CD14-positive monocyte (primary cell): ENCODE data around the gene BATF3. TPM values are rescaled to one million over a fixed set of nuclear protein-coding genes. Genes with fewer than 3 reads are reported as not detected.
A peak's percentile ranks its signal among the peaks of the same experiment; 100 is the strongest.

Experiments used
- DNase-seq, 3 donors: peaks; one replicate each; pipeline ENCODE4 v3.0.0-alpha.2; 2011 to 2022
- H2AFZ ChIP-seq: 2 replicates; pipeline ENCODE4 v1.6.0; 2012; ENCODE audit warnings: mild to moderate bottlenecking, low read depth, low read length, inconsistent platforms; ENCODE audit not compliant: insufficient read depth, poor library complexity, severe bottlenecking
- H3K27ac ChIP-seq, 2 donors: 1 replicate in 1 of 2; 2 replicates in 1 of 2; pipeline ENCODE4 v1.5.1; 2012 to 2013; ENCODE audit warnings: low read length in 2 of 2, control low read depth in 1 of 2, inconsistent platforms in 1 of 2, low read depth in 1 of 2, mild to moderate bottlenecking in 1 of 2
- H3K27me3 ChIP-seq, 2 donors: one replicate each; pipeline versions ENCODE4 v1.6.0 to v1.6.1; 2011 to 2013; ENCODE audit warnings: low read length in 2 of 2; ENCODE audit not compliant: control insufficient read depth in 2 of 2, insufficient read depth in 2 of 2
- H3K36me3 ChIP-seq, 2 donors: replicated peaks in 1 of 2; 1 replicate in 1 of 2; 2 replicates in 1 of 2; pipeline versions ENCODE4 v1.5.1 to v1.6.1; 2012 to 2013; ENCODE audit warnings: low read length in 2 of 2, control low read depth in 1 of 2, inconsistent platforms in 1 of 2, mild to moderate bottlenecking in 1 of 2; ENCODE audit not compliant: insufficient read depth in 2 of 2, control insufficient read depth in 1 of 2
- H3K4me1 ChIP-seq, 2 donors: 1 replicate in 1 of 2; 2 replicates in 1 of 2; pipeline versions ENCODE4 v1.5.1 to v1.6.1; 2012 to 2013; ENCODE audit warnings: low read length in 2 of 2, control low read depth in 1 of 2, inconsistent platforms in 1 of 2, mild to moderate bottlenecking in 1 of 2, moderate library complexity in 1 of 2; ENCODE audit not compliant: insufficient read depth in 2 of 2, control insufficient read depth in 1 of 2
- H3K4me2 ChIP-seq: replicated peaks from 2 replicates; pipeline ENCODE3; 2012; ENCODE audit warnings: low read length, moderate library complexity, mild to moderate bottlenecking; ENCODE audit not compliant: poor library complexity, severe bottlenecking; ENCODE audit errors: extremely low read depth
- H3K4me3 ChIP-seq, 3 experiments: fragments of 200-600 bp in 1 of 3; sonication (generic) in 1 of 3; replicated peaks in 1 of 3; 1 replicate in 2 of 3; 2 replicates in 1 of 3; pipeline ENCODE4 v1.5.1; 2011 to 2013; ENCODE audit warnings: low read length in 3 of 3, mild to moderate bottlenecking in 3 of 3, control low read depth in 2 of 3, low read depth in 2 of 3, inconsistent platforms in 1 of 3, moderate library complexity in 1 of 3
- H3K79me2 ChIP-seq: 2 replicates; pipeline ENCODE4 v1.6.0; 2012; ENCODE audit warnings: mild to moderate bottlenecking, control low read depth, inconsistent platforms, low read length, moderate library complexity; ENCODE audit not compliant: insufficient read depth
- H3K9ac ChIP-seq: 2 replicates; pipeline ENCODE4 v1.6.0; 2017; ENCODE audit warnings: low read length, mild to moderate bottlenecking; ENCODE audit not compliant: insufficient read depth, poor library complexity, severe bottlenecking
- H3K9me3 ChIP-seq, 2 donors: replicated peaks in 1 of 2; 1 replicate in 1 of 2; 2 replicates in 1 of 2; pipeline versions ENCODE4 v1.5.1 to v1.6.1; 2012 to 2013; ENCODE audit warnings: low read length in 2 of 2, control low read depth in 1 of 2; ENCODE audit not compliant: control insufficient read depth in 1 of 2, insufficient read depth in 1 of 2
- H4K20me1 ChIP-seq: 2 replicates; pipeline ENCODE4 v1.6.0; 2012; ENCODE audit warnings: mild to moderate bottlenecking, low read length, control low read depth, moderate library complexity; ENCODE audit not compliant: insufficient read depth
- H3K27ac Mint-ChIP-seq, 7 donors: one replicate each; pipeline ENCODE4 v1.8.0; 2020; ENCODE audit warnings: mild to moderate bottlenecking in 7 of 7, mixed read lengths in 7 of 7, moderate library complexity in 6 of 7, inconsistent platforms in 2 of 7
- H3K27me3 Mint-ChIP-seq, 3 donors: one replicate each; pipeline ENCODE4 v1.8.0; 2021 to 2022; ENCODE audit warnings: low read depth in 3 of 3, mild to moderate bottlenecking in 3 of 3, mixed read lengths in 3 of 3, moderate library complexity in 3 of 3, inconsistent platforms in 1 of 3
- H3K36me3 Mint-ChIP-seq, 2 donors: one replicate each; pipeline ENCODE4 v1.8.0; 2020; ENCODE audit warnings: mixed read lengths in 2 of 2, inconsistent platforms in 1 of 2, mild to moderate bottlenecking in 1 of 2
- H3K4me1 Mint-ChIP-seq: one replicate; pipeline ENCODE4 v1.8.0; 2020; ENCODE audit warnings: mild to moderate bottlenecking, mixed read lengths
- H3K4me3 Mint-ChIP-seq, 2 donors: one replicate each; pipeline ENCODE4 v1.8.0; 2020; ENCODE audit warnings: mild to moderate bottlenecking in 2 of 2, mixed read lengths in 2 of 2, moderate library complexity in 1 of 2
- H3K9me3 Mint-ChIP-seq, 7 donors: one replicate each; pipeline ENCODE4 v1.8.0; 2020 to 2022; ENCODE audit warnings: mixed read lengths in 7 of 7, mild to moderate bottlenecking in 6 of 7, moderate library complexity in 6 of 7, inconsistent platforms in 2 of 7
- CTCF ChIP-seq: fragments of 200-600 bp; IDR thresholded peaks from one replicate; pipeline ENCODE4 v1.8.0; 2022; ENCODE audit warnings: antibody characterized with exemption, mild to moderate bottlenecking
- WGBS: methylation state at CpG from one replicate; pipeline ENCODE4 v1.1.5; 2013; ENCODE audit warnings: missing lambda C conversion rate; ENCODE audit not compliant: insufficient coverage; 5-methylcytosine and 5-hydroxymethylcytosine counted together
- intact Hi-C, 2 donors: fragments of 100-400 bp; cut with micrococcal nuclease; formaldehyde crosslinking; loops; one replicate each; pipeline versions ENCODE4 v1.15.0 to v1.15.1; 2023
- polyA plus RNA-seq, 3 donors: library from polyadenylated mRNA; depleted of rRNA in 1 of 3; unstranded in 2 of 3; stranded (reverse) in 1 of 3; fragments of 300-500 nt in 2 of 3; fragments of >200 nt in 1 of 3; fragmentation: Illumina TruSeq in 2 of 3; gene quantifications; 1 replicate in 2 of 3; 2 replicates in 1 of 3; pipeline ENCODE4 v1.2.3, GENCODE V29; 2012 to 2021

BATF3 gene
- polyA plus RNA-seq, 3 donors: 9.3 to 34.7 (median 15.1) TPM

- peaks cover 40 to 69% (median 57%) of the 10 kb centered on the region in 3 donors for H3K27me3 Mint-ChIP-seq
- WGBS: 0% methylated on average over 34 of the region's 42 CpGs
These were observed 476 bp downstream of the BATF3 start for GRCh38 chr1:212699104-212699624.

GRCh38 chr1:212698467-212699103, 1.1 kb downstream of the BATF3 start:
- no peaks in the 10 kb centered on the region for H3K9me3 ChIP-seq
- 27% methylated on average over 7 of the region's 12 CpGs for WGBS
- H3K27me3 Mint-ChIP-seq: peaks cover 40 to 69% (median 62%) of the 10 kb centered on the region in 3 donors
- peaks cover 10 to 21% of the 10 kb centered on the region in 2 donors for H3K36me3 Mint-ChIP-seq
- H3K27me3 ChIP-seq: peaks cover 20 to 51% of the 10 kb centered on the region in 2 donors
- H3K4me3 ChIP-seq: peak overlapping the region; percentile 45 to 74 (median 54)
- TF ChIP-seq CTCF: no peak
- H3K9me3 Mint-ChIP-seq: peaks cover 0 to 5% (median 0%) of the 10 kb centered on the region in 7 donors
- H3K36me3 ChIP-seq: no peaks in the 10 kb centered on the region
- H3K4me3 Mint-ChIP-seq: peak overlapping the region; percentile 92
- peaks cover 29 to 31% of the 10 kb centered on the region in 2 donors for H3K4me1 ChIP-seq
- H3K79me2 ChIP-seq: no peaks in the 10 kb centered on the region
- intact Hi-C loops: no loop called here
- H2AFZ ChIP-seq: peak overlapping the region; percentile 87
- H4K20me1 ChIP-seq: no peaks in the 10 kb centered on the region
- peak overlapping the region in 4 of 7 donors; percentile 76 to 84 (median 80) for H3K27ac Mint-ChIP-seq
- H3K4me2 ChIP-seq: peak overlapping the region; percentile 75
- no peak for DNase-seq
- H3K27ac ChIP-seq: no peak overlapping the region
- peak overlapping the region; percentile 34 for H3K9ac ChIP-seq
- H3K4me1 Mint-ChIP-seq: peaks cover 37% of the 10 kb centered on the region

More at GRCh38 chr1:212699104-212699624, 476 bp downstream of the BATF3 start:
- Mint-ChIP-seq H3K4me3 (peak overlapping the region; percentile 92), H3K9me3 (peaks cover 0 to 5% (median 0%) of the 10 kb centered on the region in 7 donors), H3K4me1 (peaks cover 37% of the 10 kb centered on the region), H3K27ac (peak overlapping the region in 5 of 7 donors; percentile 66 to 90 (median 86)), H3K36me3 (peaks cover 10 to 21% of the 10 kb centered on the region in 2 donors)
- Histone ChIP-seq H2AFZ (peak overlapping the region; percentile 87), H3K4me3 (peak overlapping the region; percentile 45 to 74 (median 54)), H3K9me3 (no peaks in the 10 kb centered on the region), H3K4me1 (peaks cover 29 to 31% of the 10 kb centered on the region in 2 donors), H3K27me3 (peaks cover 20 to 51% of the 10 kb centered on the region in 2 donors), H4K20me1 (no peaks in the 10 kb centered on the region), H3K79me2 (no peaks in the 10 kb centered on the region), H3K36me3 (no peaks in the 10 kb centered on the region), H3K9ac (peak overlapping the region; percentile 34), H3K4me2 (peak overlapping the region; percentile 75), H3K27ac (no peak overlapping the region)
- TF ChIP-seq CTCF: peak; percentile 83
- peak; percentile 48 to 53 (median 48) for DNase-seq
- intact Hi-C loops: no loop called here
